IMR-90 (cell line): Measurements from ENCODE around the gene SERPINA12. TPM values are rescaled to one million over a fixed set of nuclear protein-coding genes. Genes with fewer than 3 reads are reported as not detected.

Source experiments
- ATAC-seq: fragments of 200-7000 bp; cut with Tn5 transposase; 2 replicates; pipeline ENCODE4 v1.9.1; 2020; ENCODE audit warnings: low read depth, mild to moderate bottlenecking, moderate library complexity
- BruUV-seq: library from RNA; stranded (reverse); fragments of 400-500 nt; replicated peaks from 2 replicates; lab custom pipeline; 2021; lab: Mats Ljungman, UMichigan
- CTCF ChIA-PET: fragments of 300-600 bp; formaldehyde crosslinking; extraction: SDS; loops from one replicate; lab custom pipeline; 2021; ENCODE audit warnings: antibody characterized with exemption; lab: Yijun Ruan, JAX
- POLR2A ChIA-PET: fragments of 300-600 bp; sonication (Branson Sonifier 250); formaldehyde crosslinking; loops from one replicate; lab custom pipeline; 2022; ENCODE audit warnings: antibody characterized with exemption; ENCODE audit not compliant: unreplicated experiment; lab: Charles Lee
- DNase-seq: peaks from one replicate; pipeline ENCODE4 v3.0.0; 2013
- H2AFZ ChIP-seq: replicated peaks from 2 replicates; pipeline ENCODE3; 2013; ENCODE audit warnings: low read length, mild to moderate bottlenecking; ENCODE audit not compliant: poor library complexity
- H2AK5ac ChIP-seq: 2 replicates; pipeline ENCODE4 v1.6.1; 2013; ENCODE audit warnings: low read depth, low read length, inconsistent platforms
- H2AK9ac ChIP-seq: replicated peaks from 2 replicates; pipeline ENCODE3; 2013; ENCODE audit warnings: mild to moderate bottlenecking, low read depth, low read length, moderate library complexity; ENCODE audit not compliant: poor library complexity
- H2BK120ac ChIP-seq: 2 replicates; pipeline ENCODE4 v1.6.1; 2013; ENCODE audit warnings: low read depth, low read length, inconsistent platforms
- H2BK15ac ChIP-seq: 3 replicates; pipeline ENCODE4 v1.6.1; 2013; ENCODE audit warnings: low read depth, low read length, inconsistent platforms
- H2BK20ac ChIP-seq: 2 replicates; pipeline ENCODE4 v1.6.1; 2013; ENCODE audit warnings: low read depth, mild to moderate bottlenecking, inconsistent platforms, low read length, moderate library complexity
- H2BK5ac ChIP-seq: 2 replicates; pipeline ENCODE4 v1.6.1; 2013; ENCODE audit warnings: mild to moderate bottlenecking, low read depth, low read length, inconsistent platforms; ENCODE audit not compliant: poor library complexity, severe bottlenecking
- H3K14ac ChIP-seq: replicated peaks from 2 replicates; pipeline ENCODE4 v1.6.1; 2013; ENCODE audit warnings: low read depth, low read length, inconsistent platforms
- H3K18ac ChIP-seq: 2 replicates; pipeline ENCODE4 v1.6.1; 2013; ENCODE audit warnings: low read depth, low read length, control low read depth
- H3K23ac ChIP-seq: 2 replicates; pipeline ENCODE4 v1.6.1; 2013; ENCODE audit warnings: low read depth, low read length, inconsistent platforms
- H3K27ac ChIP-seq: 2 replicates; pipeline ENCODE4 v1.5.1; 2013; ENCODE audit warnings: mild to moderate bottlenecking, control low read depth, low read length; ENCODE audit not compliant: insufficient read depth
- H3K27me3 ChIP-seq: 2 replicates; pipeline ENCODE4 v1.6.1; 2013; ENCODE audit warnings: low read length; ENCODE audit not compliant: control insufficient read depth, insufficient read depth
- H3K36me3 ChIP-seq: 2 replicates; pipeline ENCODE4 v1.6.1; 2013; ENCODE audit warnings: low read length, mixed read lengths; ENCODE audit not compliant: control insufficient read depth, insufficient read depth
- H3K4ac ChIP-seq: 2 replicates; pipeline ENCODE4 v1.6.1; 2013; ENCODE audit warnings: low read depth, low read length, inconsistent platforms
- H3K4me1 ChIP-seq: 2 replicates; pipeline ENCODE4 v1.6.1; 2013; ENCODE audit warnings: low read length, mixed read lengths; ENCODE audit not compliant: control insufficient read depth, insufficient read depth
- H3K4me2 ChIP-seq: 2 replicates; pipeline ENCODE4 v1.6.1; 2013; ENCODE audit warnings: low read depth, mild to moderate bottlenecking, control low read depth, low read length, moderate library complexity
- H3K4me3 ChIP-seq: 2 replicates; pipeline ENCODE4 v1.5.1; 2013; ENCODE audit warnings: low read depth, mild to moderate bottlenecking, control low read depth, low read length, moderate library complexity; ENCODE audit not compliant: insufficient read depth
- H3K56ac ChIP-seq: 2 replicates; pipeline ENCODE4 v1.6.1; 2013; ENCODE audit warnings: low read length, inconsistent platforms; ENCODE audit not compliant: insufficient read depth; ENCODE audit errors: extremely low read depth
- H3K79me1 ChIP-seq, 2 experiments: 2 replicates each; pipeline ENCODE4 v1.6.1; 2013; ENCODE audit warnings: low read length in 2 of 2, inconsistent platforms in 1 of 2, low read depth in 1 of 2
- H3K9ac ChIP-seq: 2 replicates; pipeline ENCODE4 v1.6.1; 2013; ENCODE audit warnings: low read depth, low read length, control low read depth
- H3K9me1 ChIP-seq: 2 replicates; pipeline ENCODE4 v1.6.1; 2013; ENCODE audit warnings: low read length, inconsistent platforms; ENCODE audit not compliant: insufficient read depth
- H3K9me3 ChIP-seq: 2 replicates; pipeline ENCODE4 v1.6.1; 2013; ENCODE audit warnings: low read length; ENCODE audit not compliant: control insufficient read depth, insufficient read depth
- H4K20me1 ChIP-seq: 2 replicates; pipeline ENCODE4 v1.6.1; 2013; ENCODE audit warnings: low read length, inconsistent platforms; ENCODE audit not compliant: insufficient read depth
- H4K5ac ChIP-seq: 2 replicates; pipeline ENCODE4 v1.6.1; 2013; ENCODE audit warnings: mild to moderate bottlenecking, low read depth, low read length, control low read depth
- H4K8ac ChIP-seq, 2 experiments: 2 replicates each; pipeline ENCODE4 v1.6.1; 2013; ENCODE audit warnings: low read depth in 2 of 2, low read length in 2 of 2, control low read depth in 1 of 2, inconsistent platforms in 1 of 2
- H4K91ac ChIP-seq: 2 replicates; pipeline ENCODE4 v1.6.1; 2013; ENCODE audit warnings: low read depth, low read length, inconsistent platforms; ENCODE audit not compliant: insufficient read depth
- BHLHE40 ChIP-seq: fragments of 150-350 bp; IDR thresholded peaks from 2 replicates; pipeline ENCODE4 v1.6.1; 2016; ENCODE audit warnings: mild to moderate bottlenecking, low read depth, low read length
- CEBPB ChIP-seq: IDR thresholded peaks from 2 replicates; pipeline ENCODE4 v1.6.1; 2012; ENCODE audit warnings: low read depth, low read length, improper control_type of control experiment
- CHD1 ChIP-seq: IDR thresholded peaks from 2 replicates; pipeline ENCODE4 v1.6.1; 2012; ENCODE audit warnings: low read depth, low read length, improper control_type of control experiment
- CTCF ChIP-seq: conservative IDR thresholded peaks from 2 replicates; pipeline ENCODE4 v1.5.1; 2012; ENCODE audit warnings: mild to moderate bottlenecking, low read depth, low read length, improper control_type of control experiment
- ELK1 ChIP-seq: fragments of 150-350 bp; IDR thresholded peaks from 2 replicates; pipeline ENCODE4 v1.6.1; 2016; ENCODE audit warnings: low read depth, mild to moderate bottlenecking, low read length, moderate library complexity, borderline replicate concordance
- FOS ChIP-seq: fragments of 150-350 bp; IDR thresholded peaks from 2 replicates; pipeline ENCODE4 v1.6.1; 2016; ENCODE audit warnings: low read depth, low read length
- MAFK ChIP-seq: IDR thresholded peaks from 2 replicates; pipeline ENCODE4 v1.6.1; 2012; ENCODE audit warnings: low read depth, low read length, improper control_type of control experiment
- MAZ ChIP-seq: IDR thresholded peaks from 2 replicates; pipeline ENCODE4 v1.6.1; 2012; ENCODE audit warnings: low read depth, mild to moderate bottlenecking, low read length, improper control_type of control experiment, moderate library complexity, borderline replicate concordance
- MXI1 ChIP-seq: IDR thresholded peaks from 2 replicates; pipeline ENCODE4 v1.6.1; 2012; ENCODE audit warnings: low read depth, mild to moderate bottlenecking, low read length, moderate library complexity, borderline replicate concordance
- NFE2L2 ChIP-seq: fragments of 150-350 bp; IDR thresholded peaks from 2 replicates; pipeline ENCODE4 v1.6.1; 2016; ENCODE audit warnings: low read depth, mild to moderate bottlenecking, low read length
- RAD21 ChIP-seq: IDR thresholded peaks from 2 replicates; pipeline ENCODE4 v1.6.1; 2012; ENCODE audit warnings: low read length, improper control_type of control experiment
- RCOR1 ChIP-seq: IDR thresholded peaks from 2 replicates; pipeline ENCODE4 v1.6.1; 2012; ENCODE audit warnings: mild to moderate bottlenecking, low read length, improper control_type of control experiment; ENCODE audit not compliant: insufficient replicate concordance
- RFX5 ChIP-seq: IDR thresholded peaks from 2 replicates; pipeline ENCODE4 v1.8.0; 2012; ENCODE audit warnings: low read depth, mild to moderate bottlenecking, low read length, moderate library complexity
- SMC3 ChIP-seq: fragments of 150-350 bp; IDR thresholded peaks from 2 replicates; pipeline ENCODE4 v1.6.1; 2016; ENCODE audit warnings: low read depth, mild to moderate bottlenecking, antibody characterized with exemption, low read length, moderate library complexity
- WGBS, 2 experiments: methylation state at CpG; one replicate each; pipeline versions ENCODE4 v1.1.5 to v1.1.7; 2013; ENCODE audit warnings: missing lambda C conversion rate in 2 of 2; ENCODE audit not compliant: insufficient read length in 1 of 2; ENCODE audit errors: extremely low coverage in 2 of 2; 5-methylcytosine and 5-hydroxymethylcytosine counted together
- dilution Hi-C: fragments of 300-500 bp; cut with HindIII; formaldehyde crosslinking; loops from one replicate; pipeline ENCODE4 v1.14.3; 2018; ENCODE audit warnings: low sequenced_read_pairs; ENCODE audit not compliant: unreplicated experiment
- in situ Hi-C: fragments of 300-500 bp; cut with MboI; formaldehyde crosslinking; loops from 3 replicates; pipeline ENCODE4 v1.14.3; 2019; ENCODE audit warnings: low sequenced_read_pairs, inconsistent platforms, mixed read lengths
- intact Hi-C: fragments of 100-400 bp; cut with micrococcal nuclease; formaldehyde crosslinking; loops from 2 replicates; pipeline ENCODE4 v1.10.0; 2022
- polyA plus RNA-seq, 3 experiments: library from polyadenylated mRNA; depleted of rRNA; stranded (reverse); fragments of >200 nt; gene quantifications; 2 replicates each; pipeline ENCODE4 v1.2.3, GENCODE V29; 2012; ENCODE audit warnings: low replicate concordance in 1 of 3
- total RNA-seq: library from RNA; depleted of rRNA; stranded (reverse); fragments of >200 nt; gene quantifications from 2 replicates; pipeline ENCODE4 v1.2.3, GENCODE V29; 2012

Gene SERPINA12
- total and polyA plus RNA-seq, 2 of the 4 experiments (the other 2 are of a cell fraction) = not detected

GRCh38 chr14:94461526-94462218, 47.6 kb downstream of the SERPINA12 start:
- no peaks in the 10 kb centered on the region for H3K4me1 ChIP-seq
- H2AFZ ChIP-seq = peak overlapping the region; percentile 11
- H3K4me2 ChIP-seq = no peak overlapping the region
- no peak overlapping the region for H4K91ac ChIP-seq
- H3K27ac ChIP-seq = no peak overlapping the region
- H2AK9ac ChIP-seq = no peak overlapping the region
- H3K4ac ChIP-seq = no peak overlapping the region
- no peak overlapping the region for H2BK15ac ChIP-seq
- intact Hi-C loops (no loop called here), dilution Hi-C loops (no loop called here), in situ Hi-C loops (no loop called here)
- H3K9me3 ChIP-seq = no peaks in the 10 kb centered on the region
- no peaks in the 10 kb centered on the region for H3K79me1 ChIP-seq
- no peak overlapping the region for H4K5ac ChIP-seq
- no peak overlapping the region for H3K14ac ChIP-seq
- no peak for ATAC-seq
- no TSS peak for BruUV-seq
- no peak overlapping the region for H4K8ac ChIP-seq
- H3K18ac ChIP-seq = no peak overlapping the region
- ChIA-PET POLR2A (no interaction called here), CTCF (no interaction called here)
- H3K23ac ChIP-seq = no peak overlapping the region
- no peaks in the 10 kb centered on the region for H4K20me1 ChIP-seq
- WGBS, 2 experiments = 82% methylated on average over 11 of the region's 19 CpGs; no CpG with 5 or more reads in 1 of the 2 experiments
- H3K36me3 ChIP-seq = no peaks in the 10 kb centered on the region
- no peak overlapping the region for H3K4me3 ChIP-seq
- H3K27me3 ChIP-seq = no peaks in the 10 kb centered on the region
- no peak for TF ChIP-seq MAZ
- TF ChIP-seq RAD21 = no peak
- no peak for TF ChIP-seq SMC3
- TF ChIP-seq MAFK = no peak
- TF ChIP-seq FOS = no peak
- TF ChIP-seq RFX5 = no peak
- TF ChIP-seq RCOR1 = no peak
- TF ChIP-seq CHD1 = no peak
- TF ChIP-seq BHLHE40 = no peak
- TF ChIP-seq CTCF = no peak
- no peak for TF ChIP-seq NFE2L2
- TF ChIP-seq MXI1 = no peak
- no peak for TF ChIP-seq ELK1
- no peak for TF ChIP-seq CEBPB
- H2BK5ac ChIP-seq = no peak overlapping the region
- H2AK5ac ChIP-seq = no peak overlapping the region
- no peak for DNase-seq
- H2BK120ac ChIP-seq = no peak overlapping the region
- H3K9me1 ChIP-seq = no peaks in the 10 kb centered on the region
- no peak overlapping the region for H3K9ac ChIP-seq
- H2BK20ac ChIP-seq = no peak overlapping the region
- no peak overlapping the region for H3K56ac ChIP-seq
